Activated CD8-positive, alpha-beta T cell treated with anti-CD3 and anti-CD28 coated beads for 36 hours (primary cell): ENCODE measurements around the gene SLC8A1. TPM values are rescaled to one million over a fixed set of nuclear protein-coding genes. Genes with fewer than 3 reads are reported as not detected.

ENCODE experiments used
- ATAC-seq: fragments of 200-7000 bp; cut with Tn5 transposase; one replicate; pipeline ENCODE4 v1.10.0; 2021; ENCODE audit warnings: mild to moderate bottlenecking, moderate library complexity
- CTCF ChIA-PET: fragments of 350-600 bp; sonication (Branson Sonifier 250); formaldehyde crosslinking; loops from one replicate; lab custom pipeline; 2021; ENCODE audit warnings: antibody characterized with exemption; lab: Charles Lee
- POLR2A ChIA-PET: fragments of 350-600 bp; sonication (Branson Sonifier 250); formaldehyde crosslinking; loops from one replicate; lab custom pipeline; 2021; ENCODE audit warnings: antibody characterized with exemption; lab: Charles Lee
- DNase-seq: peaks from one replicate; pipeline ENCODE4 v3.0.0-alpha.2; 2020
- H3K27ac Mint-ChIP-seq: one replicate; pipeline ENCODE4 v1.8.0; 2021; ENCODE audit warnings: mild to moderate bottlenecking, mixed read lengths
- H3K27me3 Mint-ChIP-seq: one replicate; pipeline ENCODE4 v1.8.0; 2021; ENCODE audit warnings: mixed read lengths
- H3K36me3 Mint-ChIP-seq: one replicate; pipeline ENCODE4 v1.8.0; 2021; ENCODE audit warnings: low read depth, mixed read lengths
- H3K4me1 Mint-ChIP-seq: one replicate; pipeline ENCODE4 v1.8.0; 2021; ENCODE audit warnings: low read depth, mixed read lengths
- H3K4me3 Mint-ChIP-seq: one replicate; pipeline ENCODE4 v1.8.0; 2021; ENCODE audit warnings: mild to moderate bottlenecking, moderate library complexity, mixed read lengths
- H3K9me3 Mint-ChIP-seq: one replicate; pipeline ENCODE4 v1.8.0; 2021; ENCODE audit warnings: mixed read lengths
- intact Hi-C: fragments of 100-400 bp; cut with micrococcal nuclease; formaldehyde crosslinking; loops from one replicate; pipeline ENCODE4 v1.10.0; 2022
- total RNA-seq, 2 experiments: library from RNA; stranded (reverse); gene quantifications; one replicate each; pipeline ENCODE4 v1.2.3, GENCODE V29; 2021
- TF ChIP-seq, protein P1 (sequence below): fragments of 200-600 bp; IDR thresholded peaks from one replicate; pipeline ENCODE4 v1.8.0; 2022; ENCODE audit warnings: antibody characterized with exemption, mild to moderate bottlenecking

SLC8A1 gene
- total RNA-seq, 2 experiments from 2014 or later: 0.23 to 0.34 TPM

DNA sequence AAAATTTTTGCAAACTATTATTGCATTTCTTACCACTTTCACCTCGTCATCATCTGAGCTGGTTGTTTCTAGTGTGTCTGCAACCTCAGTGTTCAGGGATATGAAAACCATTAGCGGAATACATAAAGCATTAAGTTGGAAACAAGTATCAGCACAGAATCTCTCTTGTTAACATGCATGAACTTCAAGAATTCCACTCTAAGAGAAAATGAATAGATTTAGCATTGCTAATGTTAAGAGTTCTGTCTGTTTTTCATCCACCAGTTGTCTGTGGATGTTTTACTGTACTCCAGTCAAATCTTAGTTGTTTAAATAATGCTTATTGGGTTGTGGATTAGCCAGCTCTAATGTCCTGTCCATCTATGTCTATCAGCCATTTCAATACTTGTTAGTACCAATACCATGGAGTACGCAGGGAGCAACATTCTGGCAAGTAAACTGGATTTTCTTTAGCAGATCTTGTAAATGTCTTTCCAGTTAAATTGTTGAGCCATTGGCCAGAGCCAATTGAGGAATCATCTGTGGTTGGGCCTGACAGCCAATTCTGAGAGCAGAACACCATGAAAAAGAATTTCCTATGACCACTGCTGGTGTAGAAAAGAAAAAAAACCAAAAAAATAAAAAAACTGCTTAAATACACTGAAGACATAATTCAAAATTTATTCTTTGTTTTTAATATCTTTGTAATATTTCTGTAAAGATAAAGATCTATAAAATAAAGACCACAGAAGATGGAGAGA is 82.5 kb downstream of the SLC8A1 start:
- Mint-ChIP-seq H3K4me1 (peaks cover 5% of the 10 kb centered on the region), H3K9me3 (no peaks in the 10 kb centered on the region)
- intact Hi-C loops: no loop called here

DNA sequence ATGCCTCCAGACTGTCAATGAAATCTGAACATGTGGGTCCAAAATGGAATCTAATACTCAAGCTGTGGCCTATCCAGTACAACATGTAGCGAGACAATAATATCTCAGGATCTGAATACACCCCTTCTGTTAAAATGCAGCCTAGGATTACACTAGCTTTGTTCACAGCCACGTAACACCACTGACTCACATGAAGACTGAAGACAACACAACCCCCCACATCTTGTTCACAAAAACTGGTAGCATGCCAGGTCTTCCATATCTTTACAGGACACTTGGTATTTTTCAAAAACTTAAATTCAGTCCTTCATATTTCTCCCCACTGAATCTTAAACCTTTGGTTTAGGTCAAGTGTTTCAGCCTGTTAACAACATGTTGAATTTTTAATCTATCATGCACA is 84.2 kb downstream of the SLC8A1 start:
- TF ChIP-seq, protein P1, sequence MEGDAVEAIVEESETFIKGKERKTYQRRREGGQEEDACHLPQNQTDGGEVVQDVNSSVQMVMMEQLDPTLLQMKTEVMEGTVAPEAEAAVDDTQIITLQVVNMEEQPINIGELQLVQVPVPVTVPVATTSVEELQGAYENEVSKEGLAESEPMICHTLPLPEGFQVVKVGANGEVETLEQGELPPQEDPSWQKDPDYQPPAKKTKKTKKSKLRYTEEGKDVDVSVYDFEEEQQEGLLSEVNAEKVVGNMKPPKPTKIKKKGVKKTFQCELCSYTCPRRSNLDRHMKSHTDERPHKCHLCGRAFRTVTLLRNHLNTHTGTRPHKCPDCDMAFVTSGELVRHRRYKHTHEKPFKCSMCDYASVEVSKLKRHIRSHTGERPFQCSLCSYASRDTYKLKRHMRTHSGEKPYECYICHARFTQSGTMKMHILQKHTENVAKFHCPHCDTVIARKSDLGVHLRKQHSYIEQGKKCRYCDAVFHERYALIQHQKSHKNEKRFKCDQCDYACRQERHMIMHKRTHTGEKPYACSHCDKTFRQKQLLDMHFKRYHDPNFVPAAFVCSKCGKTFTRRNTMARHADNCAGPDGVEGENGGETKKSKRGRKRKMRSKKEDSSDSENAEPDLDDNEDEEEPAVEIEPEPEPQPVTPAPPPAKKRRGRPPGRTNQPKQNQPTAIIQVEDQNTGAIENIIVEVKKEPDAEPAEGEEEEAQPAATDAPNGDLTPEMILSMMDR: no peak
- Mint-ChIP-seq H3K9me3 (no peaks in the 10 kb centered on the region), H3K4me1 (peaks cover 7% of the 10 kb centered on the region), H3K27me3 (peaks cover 1% of the 10 kb centered on the region), H3K4me3 (no peak overlapping the region), H3K27ac (no peak overlapping the region), H3K36me3 (no peaks in the 10 kb centered on the region)
- ChIA-PET POLR2A (no interaction called here), CTCF (no interaction called here)
- DNase-seq (no peak), ATAC-seq (no peak)
- intact Hi-C loops: no loop called here

More for the DNA sequence above, 82.5 kb downstream of the SLC8A1 start:
- TF ChIP-seq, protein P1: no peak
- POLR2A ChIA-PET: no interaction called here
- DNase-seq (no peak), ATAC-seq (no peak)
- H3K4me3 Mint-ChIP-seq: no peak overlapping the region
- no peak overlapping the region for H3K27ac Mint-ChIP-seq
- CTCF ChIA-PET: no interaction called here
- H3K36me3 Mint-ChIP-seq: no peaks in the 10 kb centered on the region
- no peaks in the 10 kb centered on the region for H3K27me3 Mint-ChIP-seq

DNA sequence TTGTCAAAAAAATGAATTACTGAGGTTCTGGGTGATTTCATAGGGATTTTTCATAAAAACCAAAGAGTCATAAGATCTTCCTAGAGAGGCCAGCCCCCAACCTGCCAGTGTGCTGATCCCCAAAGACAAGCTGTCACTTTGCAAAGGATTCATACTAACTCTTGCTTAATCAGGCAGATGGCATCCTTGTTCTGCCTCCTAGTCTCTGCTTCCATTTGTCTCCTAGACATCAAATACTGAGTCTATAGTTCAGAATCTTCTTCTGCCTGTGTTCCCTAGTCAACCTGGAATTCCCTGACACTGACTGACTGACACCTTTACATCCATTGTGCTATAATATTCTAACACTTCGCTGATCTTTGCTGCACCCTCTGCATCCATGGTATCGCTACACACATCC is 84.9 kb downstream of the SLC8A1 start:
- no peak for DNase-seq
- intact Hi-C loops: no loop called here
- H3K36me3 Mint-ChIP-seq: no peaks in the 10 kb centered on the region
- peaks cover 1% of the 10 kb centered on the region for H3K27me3 Mint-ChIP-seq
- ChIA-PET CTCF (no interaction called here), POLR2A (no interaction called here)
- TF ChIP-seq, protein P1: no peak
- no peak for ATAC-seq
- H3K4me1 Mint-ChIP-seq: peaks cover 7% of the 10 kb centered on the region
- no peaks in the 10 kb centered on the region for H3K9me3 Mint-ChIP-seq
- H3K27ac Mint-ChIP-seq: no peak overlapping the region
- H3K4me3 Mint-ChIP-seq: no peak overlapping the region

DNA sequence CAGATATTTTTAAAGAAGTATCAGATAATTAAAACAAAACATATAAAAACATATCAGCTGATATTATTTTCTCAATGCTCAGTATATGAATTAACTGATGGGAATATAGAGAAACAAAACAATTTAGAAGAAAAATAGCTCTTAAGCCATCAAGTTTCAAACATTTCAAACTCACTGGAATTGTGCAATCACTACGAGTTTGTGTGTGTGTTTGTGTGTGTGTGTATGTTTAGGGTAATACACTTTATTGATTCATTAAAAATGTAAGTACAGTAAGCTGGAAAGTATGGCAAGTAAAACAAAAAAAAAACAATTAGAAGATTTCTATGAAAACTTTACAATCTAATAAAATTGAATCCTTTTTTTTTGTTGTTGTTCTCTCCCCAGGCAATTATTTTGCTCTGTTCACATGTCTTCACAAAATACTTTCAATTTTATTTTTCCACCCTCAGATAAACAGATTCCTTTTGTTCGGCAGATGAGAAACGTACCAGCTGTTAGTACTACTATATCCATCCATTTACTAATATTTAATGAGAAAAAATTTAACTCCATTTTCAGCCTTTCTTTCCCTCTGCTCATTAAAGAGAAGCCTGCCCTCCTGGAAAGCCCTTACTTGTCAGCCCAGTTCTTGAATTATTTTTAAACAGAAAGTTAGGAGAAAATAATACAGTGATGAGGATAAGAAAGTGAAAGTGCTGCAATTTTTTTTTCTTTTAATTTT is 87.6 kb downstream of the SLC8A1 start:
- no peak for ATAC-seq

More for the DNA sequence above, 87.6 kb downstream of the SLC8A1 start:
- TF ChIP-seq, protein P1: no peak
- CTCF ChIA-PET: no interaction called here
- POLR2A ChIA-PET: interaction anchor here (0.8 to 0.9 kb wide), 2 partner anchors 8 to 14 kb away, joined by 3 to 4 read pairs; no protein-coding TSS in a partner anchor
- peak overlapping the region; percentile 12 for H3K4me3 Mint-ChIP-seq
- H3K4me1 Mint-ChIP-seq: peaks cover 7% of the 10 kb centered on the region
- H3K9me3 Mint-ChIP-seq: no peaks in the 10 kb centered on the region
- no peaks in the 10 kb centered on the region for H3K36me3 Mint-ChIP-seq
- no peak for DNase-seq
- intact Hi-C loops: no loop called here
- peaks cover 1% of the 10 kb centered on the region for H3K27me3 Mint-ChIP-seq
- H3K27ac Mint-ChIP-seq: no peak overlapping the region
